ENCODE measurements around the gene SUPT6H. TPM values are rescaled to one million over a fixed set of nuclear protein-coding genes. Genes with fewer than 3 reads are reported as not detected.

The SUPT6H gene
- polyA plus RNA-seq, 2 of the 4 experiments (the other 2 are of a cell fraction): 51.4 to 63.8 TPM

DNA sequence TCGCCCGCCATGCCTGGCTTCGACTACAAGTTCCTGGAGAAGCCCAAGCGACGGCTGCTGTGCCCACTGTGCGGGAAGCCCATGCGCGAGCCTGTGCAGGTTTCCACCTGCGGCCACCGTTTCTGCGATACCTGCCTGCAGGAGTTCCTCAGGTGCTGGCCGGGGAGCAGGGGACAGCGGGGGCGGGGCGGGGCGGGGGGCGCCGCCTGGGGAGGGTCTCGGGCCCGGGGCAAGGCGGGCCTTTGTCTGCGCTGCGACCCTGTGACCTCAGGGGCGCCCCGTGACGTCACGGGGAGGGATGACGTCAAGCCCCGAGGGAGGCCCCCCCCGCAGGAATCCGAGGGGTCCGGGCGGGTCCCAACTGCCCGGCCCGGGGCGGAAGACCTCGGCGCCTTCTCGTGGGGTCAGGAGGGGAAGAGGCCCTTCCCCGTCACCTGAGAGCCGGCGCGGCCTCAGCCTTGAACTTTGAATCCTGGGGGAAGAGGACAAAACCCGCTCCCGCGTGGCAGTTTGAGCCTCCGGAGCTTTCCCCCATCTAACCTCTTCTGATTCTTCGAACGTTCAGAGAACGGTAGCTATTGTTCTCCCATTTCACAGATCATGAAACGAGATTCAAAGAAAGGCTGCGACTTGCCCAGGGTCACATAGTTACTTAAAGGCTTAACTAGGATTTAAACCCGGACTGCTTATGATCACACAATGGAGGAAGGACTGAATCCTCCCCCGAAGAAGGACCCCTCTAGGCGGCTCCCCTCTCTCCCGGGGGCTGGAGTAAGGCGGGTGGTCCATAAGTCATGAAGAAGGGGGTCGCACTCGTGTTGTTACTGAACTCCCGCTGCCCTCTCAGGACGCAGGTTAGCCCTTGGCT is 82.3 kb downstream of the SUPT6H start (continued):
- TF ChIP-seq MAZ (IDR thresholded peaks at IDR 0.05; ENCODE audit: borderline replicate concordance, low read depth, low read length) (peak; percentile 100), RNF2 (IDR thresholded peaks at IDR 0.05; ENCODE audit: borderline replicate concordance, low read depth) (no peak), JUNB (IDR thresholded peaks at IDR 0.05) (no peak), NPAS2 (CRISPR knock-in tag; IDR thresholded peaks at IDR 0.05; ENCODE audit: borderline replicate concordance) (no peak), CHD4 (IDR thresholded peaks at IDR 0.05; ENCODE audit: borderline replicate concordance) (no peak), MAFK (IDR thresholded peaks at IDR 0.05; ENCODE audit: partially characterized antibody) (no peak), RARB (CRISPR knock-in tag; IDR thresholded peaks at IDR 0.05) (0 out of 2 replicates have a peak, but pooled peaks have one; percentile 21), CTCF (IDR thresholded peaks at IDR 0.05) (0 out of 3 replicates have a peak, but pooled peaks have one; percentile 3)
- TF ChIP-seq, protein P1, sequence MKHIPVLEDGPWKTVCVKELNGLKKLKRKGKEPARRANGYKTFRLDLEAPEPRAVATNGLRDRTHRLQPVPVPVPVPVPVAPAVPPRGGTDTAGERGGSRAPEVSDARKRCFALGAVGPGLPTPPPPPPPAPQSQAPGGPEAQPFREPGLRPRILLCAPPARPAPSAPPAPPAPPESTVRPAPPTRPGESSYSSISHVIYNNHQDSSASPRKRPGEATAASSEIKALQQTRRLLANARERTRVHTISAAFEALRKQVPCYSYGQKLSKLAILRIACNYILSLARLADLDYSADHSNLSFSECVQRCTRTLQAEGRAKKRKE (CRISPR knock-in tag; IDR thresholded peaks at IDR 0.05; ENCODE audit: low read depth): no peak

DNA sequence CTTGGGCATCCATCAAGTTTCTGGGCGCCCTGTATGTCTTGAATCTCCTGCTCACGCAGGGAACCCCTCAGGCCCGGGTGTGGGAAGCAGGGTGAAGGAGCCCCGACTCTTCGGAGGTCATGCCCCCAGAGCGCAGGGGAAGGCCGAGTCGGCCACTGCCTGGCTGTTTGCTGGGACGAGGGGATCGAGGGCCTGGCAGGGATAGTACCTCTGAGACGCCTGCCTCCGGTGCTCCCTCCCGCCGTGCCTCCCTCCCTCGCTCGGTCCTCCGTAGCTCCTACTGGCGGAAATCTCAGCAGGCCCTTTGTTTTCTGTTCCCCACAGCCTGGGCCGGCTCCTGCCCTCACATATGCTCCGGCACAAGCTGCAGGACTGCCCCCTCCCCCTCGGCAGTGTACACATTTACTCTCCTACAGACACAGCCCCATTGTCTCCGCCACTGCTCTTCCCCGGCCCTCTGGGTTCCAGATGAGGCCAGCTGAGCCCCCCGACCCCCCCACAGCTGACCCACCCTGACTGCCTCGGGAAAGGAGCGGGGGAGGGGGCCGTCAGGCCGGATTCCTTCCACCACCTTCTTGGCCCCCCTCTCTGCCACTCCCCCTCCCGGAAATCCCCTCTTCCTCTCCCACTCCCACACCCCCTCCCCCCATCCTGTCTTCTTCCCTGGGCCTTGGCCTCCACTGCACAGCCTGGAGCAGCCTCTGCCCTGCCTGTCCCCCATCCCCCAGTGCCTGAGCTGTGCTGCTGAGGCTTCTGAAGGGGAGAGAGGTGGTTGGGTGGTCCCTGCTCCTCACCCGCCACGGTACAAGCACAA is 83.2 kb downstream of the SUPT6H start:
- WGBS (ENCODE audit: missing lambda C conversion rate): 6% methylated on average over 28 of the region's 31 CpGs
- Histone ChIP-seq H3K4me3 (peak overlapping the region; percentile 93), H3K27ac (peak overlapping the region; percentile 98 to 99), H3K9me3 (peaks cover 8% of the 10 kb centered on the region), H3K4me2 (peak overlapping the region; percentile 96), H3K4me1 (peaks cover 59% of the 10 kb centered on the region)
- DNase-seq (ENCODE audit: low read depth in 1 of 2, low spot score in 1 of 2): peak in 1 of 2 experiments; percentile 64
- ChIA-PET POLR2A (interaction anchor here (0.6 to 12.2 kb wide), 4 partner anchors 18 to 235 kb away, joined by 3 to 369 read pairs (median 4); partner anchors contain the start of genes NEK8, RPL23A and TLCD1), CTCF (interaction anchor here (0.8 to 22.6 kb wide), 9 partner anchors 8 to 209 kb away, joined by 3 to 977 read pairs (median 3); partner anchors contain the start of genes NEK8, RPL23A and TLCD1)
- TF ChIP-seq, protein P2, sequence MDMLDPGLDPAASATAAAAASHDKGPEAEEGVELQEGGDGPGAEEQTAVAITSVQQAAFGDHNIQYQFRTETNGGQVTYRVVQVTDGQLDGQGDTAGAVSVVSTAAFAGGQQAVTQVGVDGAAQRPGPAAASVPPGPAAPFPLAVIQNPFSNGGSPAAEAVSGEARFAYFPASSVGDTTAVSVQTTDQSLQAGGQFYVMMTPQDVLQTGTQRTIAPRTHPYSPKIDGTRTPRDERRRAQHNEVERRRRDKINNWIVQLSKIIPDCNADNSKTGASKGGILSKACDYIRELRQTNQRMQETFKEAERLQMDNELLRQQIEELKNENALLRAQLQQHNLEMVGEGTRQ (IDR thresholded peaks at IDR 0.05): no peak
- TF ChIP-seq POLR2A (IDR thresholded peaks at IDR 0.05; ENCODE audit: low read length): no peak
- 0 out of 2 replicates have a peak, but pooled peaks have one; percentile 25 for TF ChIP-seq TFCP2L1 (CRISPR knock-in tag; IDR thresholded peaks at IDR 0.05)
- TF ChIP-seq EP300 (IDR thresholded peaks at IDR 0.05): peak in 1 of 2 experiments; percentile 10; a peak in 1 of 5 replicates
- peak; percentile 61; the same call in 1 of the 2 replicates for TF ChIP-seq MAX (IDR thresholded peaks at IDR 0.05)
- FAIRE-seq: no peak
- peak in 1 of 2 experiments; percentile 6; a peak in 3 of 6 replicates for ATAC-seq

- peak overlapping the region; percentile 93 for H3K4me3 ChIP-seq
- H3K27ac ChIP-seq: peak overlapping the region; percentile 98 to 99
- no peak for TF ChIP-seq TP53 (CRISPR knock-in tag; IDR thresholded peaks at IDR 0.05)
- TF ChIP-seq MAFK (IDR thresholded peaks at IDR 0.05; ENCODE audit: partially characterized antibody): peak; percentile 96
- TF ChIP-seq NFE2L2 (conservative IDR thresholded peaks at IDR 0.05; ENCODE audit: low read length): no peak
- no peak for TF ChIP-seq RARB (CRISPR knock-in tag; IDR thresholded peaks at IDR 0.05)
- TF ChIP-seq, protein P3, sequence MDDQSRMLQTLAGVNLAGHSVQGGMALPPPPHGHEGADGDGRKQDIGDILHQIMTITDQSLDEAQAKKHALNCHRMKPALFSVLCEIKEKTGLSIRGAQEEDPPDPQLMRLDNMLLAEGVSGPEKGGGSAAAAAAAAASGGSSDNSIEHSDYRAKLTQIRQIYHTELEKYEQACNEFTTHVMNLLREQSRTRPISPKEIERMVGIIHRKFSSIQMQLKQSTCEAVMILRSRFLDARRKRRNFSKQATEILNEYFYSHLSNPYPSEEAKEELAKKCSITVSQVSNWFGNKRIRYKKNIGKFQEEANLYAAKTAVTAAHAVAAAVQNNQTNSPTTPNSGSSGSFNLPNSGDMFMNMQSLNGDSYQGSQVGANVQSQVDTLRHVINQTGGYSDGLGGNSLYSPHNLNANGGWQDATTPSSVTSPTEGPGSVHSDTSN (IDR thresholded peaks at IDR 0.05): no peak
- no peak for TF ChIP-seq HMGXB4 (CRISPR knock-in tag; IDR thresholded peaks at IDR 0.05; ENCODE audit: borderline replicate concordance)
- TF ChIP-seq RNF2 (IDR thresholded peaks at IDR 0.05; ENCODE audit: borderline replicate concordance, low read depth): no peak
- 0 out of 2 replicates have a peak, but pooled peaks have one; percentile 9 for TF ChIP-seq POLR2A (IDR thresholded peaks at IDR 0.05; ENCODE audit: low read length)
- TF ChIP-seq KDM5A (IDR thresholded peaks at IDR 0.05): no peak
- no peak for TF ChIP-seq FOSL2 (IDR thresholded peaks at IDR 0.05)
- peak; percentile 29; the same call in 1 of the 2 replicates for TF ChIP-seq FOSL2 (CRISPR knock-in tag; IDR thresholded peaks at IDR 0.05)
- ChIA-PET CTCF (interaction anchor here (1.1 to 22.6 kb wide), 7 partner anchors 18 to 207 kb away, joined by 3 to 977 read pairs (median 4); partner anchors contain the start of genes NEK8, RPL23A and TLCD1), POLR2A (interaction anchor here (0.7 to 12.2 kb wide), 4 partner anchors 19 to 234 kb away, joined by 3 to 369 read pairs (median 6); partner anchors contain the start of genes NEK8, RPL23A and TLCD1)
- H3K4me1 ChIP-seq: peaks cover 64% of the 10 kb centered on the region
- peak in 1 of 2 experiments; percentile 55 for DNase-seq (ENCODE audit: low read depth in 1 of 2, low spot score in 1 of 2)
- H3K4me2 ChIP-seq: peak overlapping the region; percentile 96
- 33% methylated on average over 4 of the region's 4 CpGs for WGBS (ENCODE audit: missing lambda C conversion rate)
- FAIRE-seq: no peak
- H3K9me3 ChIP-seq: 0 out of 3 replicates have a peak, but pooled peaks cover under 1% of the 10 kb centered on the region
- peak in 1 of 2 experiments; percentile 12; a peak in 3 of 6 replicates for ATAC-seq
These were observed 83.9 kb downstream of the SUPT6H start for GRCh38 chr17:28745786-28746411.

Measured in A549 (cell line).